ENCODE data around the gene UBE2C.

Gene UBE2C

DNA sequence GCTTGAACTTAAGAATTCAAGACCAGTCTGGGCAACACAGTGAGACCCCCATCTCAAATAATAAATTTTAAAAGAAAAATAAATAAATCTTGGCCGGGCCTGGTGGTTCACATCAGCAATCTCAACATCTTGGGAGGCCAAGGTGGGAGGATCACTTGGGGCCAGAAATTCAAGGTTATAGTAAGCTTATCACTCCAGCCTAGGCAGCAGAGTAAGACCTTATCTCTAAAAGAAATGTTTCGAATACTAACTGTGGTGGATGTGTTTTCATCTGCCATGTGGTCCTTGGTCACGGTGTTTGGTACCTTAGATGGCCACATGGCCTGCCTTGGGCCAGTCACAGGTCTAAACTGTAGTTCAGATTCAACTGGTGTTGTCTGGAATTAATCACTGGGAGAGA is 5.8 kb downstream of the UBE2C start:
- TF ChIP-seq, protein P1, sequence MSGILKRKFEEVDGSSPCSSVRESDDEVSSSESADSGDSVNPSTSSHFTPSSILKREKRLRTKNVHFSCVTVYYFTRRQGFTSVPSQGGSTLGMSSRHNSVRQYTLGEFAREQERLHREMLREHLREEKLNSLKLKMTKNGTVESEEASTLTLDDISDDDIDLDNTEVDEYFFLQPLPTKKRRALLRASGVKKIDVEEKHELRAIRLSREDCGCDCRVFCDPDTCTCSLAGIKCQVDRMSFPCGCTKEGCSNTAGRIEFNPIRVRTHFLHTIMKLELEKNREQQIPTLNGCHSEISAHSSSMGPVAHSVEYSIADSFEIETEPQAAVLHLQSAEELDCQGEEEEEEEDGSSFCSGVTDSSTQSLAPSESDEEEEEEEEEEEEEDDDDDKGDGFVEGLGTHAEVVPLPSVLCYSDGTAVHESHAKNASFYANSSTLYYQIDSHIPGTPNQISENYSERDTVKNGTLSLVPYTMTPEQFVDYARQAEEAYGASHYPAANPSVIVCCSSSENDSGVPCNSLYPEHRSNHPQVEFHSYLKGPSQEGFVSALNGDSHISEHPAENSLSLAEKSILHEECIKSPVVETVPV (CRISPR knock-in tag; IDR thresholded peaks at IDR 0.05), result no peak
- no peak for TF ChIP-seq SNAI2 (CRISPR knock-in tag; IDR thresholded peaks at IDR 0.05)
- no peak for TF ChIP-seq ISL1 (CRISPR knock-in tag; IDR thresholded peaks at IDR 0.05)
- no peak for TF ChIP-seq ARNTL (CRISPR knock-in tag; IDR thresholded peaks at IDR 0.05; ENCODE audit: borderline replicate concordance, low read depth)
- TF ChIP-seq, protein P2, sequence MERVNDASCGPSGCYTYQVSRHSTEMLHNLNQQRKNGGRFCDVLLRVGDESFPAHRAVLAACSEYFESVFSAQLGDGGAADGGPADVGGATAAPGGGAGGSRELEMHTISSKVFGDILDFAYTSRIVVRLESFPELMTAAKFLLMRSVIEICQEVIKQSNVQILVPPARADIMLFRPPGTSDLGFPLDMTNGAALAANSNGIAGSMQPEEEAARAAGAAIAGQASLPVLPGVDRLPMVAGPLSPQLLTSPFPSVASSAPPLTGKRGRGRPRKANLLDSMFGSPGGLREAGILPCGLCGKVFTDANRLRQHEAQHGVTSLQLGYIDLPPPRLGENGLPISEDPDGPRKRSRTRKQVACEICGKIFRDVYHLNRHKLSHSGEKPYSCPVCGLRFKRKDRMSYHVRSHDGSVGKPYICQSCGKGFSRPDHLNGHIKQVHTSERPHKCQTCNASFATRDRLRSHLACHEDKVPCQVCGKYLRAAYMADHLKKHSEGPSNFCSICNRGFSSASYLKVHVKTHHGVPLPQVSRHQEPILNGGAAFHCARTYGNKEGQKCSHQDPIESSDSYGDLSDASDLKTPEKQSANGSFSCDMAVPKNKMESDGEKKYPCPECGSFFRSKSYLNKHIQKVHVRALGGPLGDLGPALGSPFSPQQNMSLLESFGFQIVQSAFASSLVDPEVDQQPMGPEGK (CRISPR knock-in tag; IDR thresholded peaks at IDR 0.05; ENCODE audit: borderline replicate concordance), result no peak
- TF ChIP-seq, protein P3, sequence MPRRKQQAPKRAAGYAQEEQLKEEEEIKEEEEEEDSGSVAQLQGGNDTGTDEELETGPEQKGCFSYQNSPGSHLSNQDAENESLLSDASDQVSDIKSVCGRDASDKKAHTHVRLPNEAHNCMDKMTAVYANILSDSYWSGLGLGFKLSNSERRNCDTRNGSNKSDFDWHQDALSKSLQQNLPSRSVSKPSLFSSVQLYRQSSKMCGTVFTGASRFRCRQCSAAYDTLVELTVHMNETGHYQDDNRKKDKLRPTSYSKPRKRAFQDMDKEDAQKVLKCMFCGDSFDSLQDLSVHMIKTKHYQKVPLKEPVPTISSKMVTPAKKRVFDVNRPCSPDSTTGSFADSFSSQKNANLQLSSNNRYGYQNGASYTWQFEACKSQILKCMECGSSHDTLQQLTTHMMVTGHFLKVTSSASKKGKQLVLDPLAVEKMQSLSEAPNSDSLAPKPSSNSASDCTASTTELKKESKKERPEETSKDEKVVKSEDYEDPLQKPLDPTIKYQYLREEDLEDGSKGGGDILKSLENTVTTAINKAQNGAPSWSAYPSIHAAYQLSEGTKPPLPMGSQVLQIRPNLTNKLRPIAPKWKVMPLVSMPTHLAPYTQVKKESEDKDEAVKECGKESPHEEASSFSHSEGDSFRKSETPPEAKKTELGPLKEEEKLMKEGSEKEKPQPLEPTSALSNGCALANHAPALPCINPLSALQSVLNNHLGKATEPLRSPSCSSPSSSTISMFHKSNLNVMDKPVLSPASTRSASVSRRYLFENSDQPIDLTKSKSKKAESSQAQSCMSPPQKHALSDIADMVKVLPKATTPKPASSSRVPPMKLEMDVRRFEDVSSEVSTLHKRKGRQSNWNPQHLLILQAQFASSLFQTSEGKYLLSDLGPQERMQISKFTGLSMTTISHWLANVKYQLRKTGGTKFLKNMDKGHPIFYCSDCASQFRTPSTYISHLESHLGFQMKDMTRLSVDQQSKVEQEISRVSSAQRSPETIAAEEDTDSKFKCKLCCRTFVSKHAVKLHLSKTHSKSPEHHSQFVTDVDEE (CRISPR knock-in tag; IDR thresholded peaks at IDR 0.05), result no peak
- TF ChIP-seq, protein P4, sequence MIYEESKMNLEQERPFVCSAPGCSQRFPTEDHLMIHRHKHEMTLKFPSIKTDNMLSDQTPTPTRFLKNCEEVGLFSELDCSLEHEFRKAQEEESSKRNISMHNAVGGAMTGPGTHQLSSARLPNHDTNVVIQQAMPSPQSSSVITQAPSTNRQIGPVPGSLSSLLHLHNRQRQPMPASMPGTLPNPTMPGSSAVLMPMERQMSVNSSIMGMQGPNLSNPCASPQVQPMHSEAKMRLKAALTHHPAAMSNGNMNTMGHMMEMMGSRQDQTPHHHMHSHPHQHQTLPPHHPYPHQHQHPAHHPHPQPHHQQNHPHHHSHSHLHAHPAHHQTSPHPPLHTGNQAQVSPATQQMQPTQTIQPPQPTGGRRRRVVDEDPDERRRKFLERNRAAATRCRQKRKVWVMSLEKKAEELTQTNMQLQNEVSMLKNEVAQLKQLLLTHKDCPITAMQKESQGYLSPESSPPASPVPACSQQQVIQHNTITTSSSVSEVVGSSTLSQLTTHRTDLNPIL (CRISPR knock-in tag; IDR thresholded peaks at IDR 0.05; ENCODE audit: low read depth), result no peak
- TF ChIP-seq ZC3H10 (CRISPR knock-in tag; IDR thresholded peaks at IDR 0.05), result no peak
- no peak for TF ChIP-seq TOX (CRISPR knock-in tag; IDR thresholded peaks at IDR 0.05; ENCODE audit: borderline replicate concordance)
- no peak for TF ChIP-seq RARB (CRISPR knock-in tag; IDR thresholded peaks at IDR 0.05)
- no peak for TF ChIP-seq GLIS3 (CRISPR knock-in tag; IDR thresholded peaks at IDR 0.05)
- no peak for TF ChIP-seq TCF4 (CRISPR knock-in tag; IDR thresholded peaks at IDR 0.05; ENCODE audit: borderline replicate concordance)
- no peak for TF ChIP-seq ZFP30 (CRISPR knock-in tag; IDR thresholded peaks at IDR 0.05)
- TF ChIP-seq, protein P5, sequence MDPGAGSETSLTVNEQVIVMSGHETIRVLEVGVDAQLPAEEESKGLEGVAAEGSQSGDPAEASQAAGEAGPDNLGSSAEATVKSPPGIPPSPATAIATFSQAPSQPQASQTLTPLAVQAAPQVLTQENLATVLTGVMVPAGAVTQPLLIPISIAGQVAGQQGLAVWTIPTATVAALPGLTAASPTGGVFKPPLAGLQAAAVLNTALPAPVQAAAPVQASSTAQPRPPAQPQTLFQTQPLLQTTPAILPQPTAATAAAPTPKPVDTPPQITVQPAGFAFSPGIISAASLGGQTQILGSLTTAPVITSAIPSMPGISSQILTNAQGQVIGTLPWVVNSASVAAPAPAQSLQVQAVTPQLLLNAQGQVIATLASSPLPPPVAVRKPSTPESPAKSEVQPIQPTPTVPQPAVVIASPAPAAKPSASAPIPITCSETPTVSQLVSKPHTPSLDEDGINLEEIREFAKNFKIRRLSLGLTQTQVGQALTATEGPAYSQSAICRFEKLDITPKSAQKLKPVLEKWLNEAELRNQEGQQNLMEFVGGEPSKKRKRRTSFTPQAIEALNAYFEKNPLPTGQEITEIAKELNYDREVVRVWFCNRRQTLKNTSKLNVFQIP (CRISPR knock-in tag; IDR thresholded peaks at IDR 0.05; ENCODE audit: borderline replicate concordance, low read depth), result no peak
- TF ChIP-seq ZNF8 (CRISPR knock-in tag; IDR thresholded peaks at IDR 0.05), result no peak
- TF ChIP-seq PPARA (CRISPR knock-in tag; IDR thresholded peaks at IDR 0.05; ENCODE audit: borderline replicate concordance), result no peak
- no peak for TF ChIP-seq ZNF565 (CRISPR knock-in tag; conservative IDR thresholded peaks at IDR 0.05; ENCODE audit: low read depth)
- no peak for ATAC-seq

DNA sequence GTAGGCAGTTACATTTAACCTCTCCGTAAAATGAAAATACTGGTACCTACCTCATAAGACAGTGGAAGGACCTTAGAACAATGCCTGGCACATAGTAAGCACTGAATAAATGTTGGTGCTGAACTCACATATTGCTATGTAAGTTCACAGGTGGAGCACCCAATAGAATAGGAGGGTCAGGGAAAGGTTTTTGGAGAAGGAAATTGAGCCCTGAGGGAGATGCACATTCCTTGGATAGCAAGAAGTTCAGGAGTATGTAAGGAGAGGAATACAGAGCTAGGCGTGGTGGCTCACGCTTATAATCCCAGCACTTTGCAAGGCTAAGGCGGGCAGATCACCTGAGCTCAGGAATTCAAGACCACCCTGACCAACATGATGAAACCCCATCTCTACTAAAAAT is 7.0 kb downstream of the UBE2C start:
- ATAC-seq, result no peak
- TF ChIP-seq GLIS3 (CRISPR knock-in tag; IDR thresholded peaks at IDR 0.05) (no peak), BACH2 (CRISPR knock-in tag; IDR thresholded peaks at IDR 0.05; ENCODE audit: borderline replicate concordance) (no peak), ZFP30 (CRISPR knock-in tag; IDR thresholded peaks at IDR 0.05) (no peak), ARNTL (CRISPR knock-in tag; IDR thresholded peaks at IDR 0.05; ENCODE audit: borderline replicate concordance, low read depth) (no peak), ZFP3 (CRISPR knock-in tag; IDR thresholded peaks at IDR 0.05) (no peak), OSR1 (CRISPR knock-in tag; IDR thresholded peaks at IDR 0.05) (no peak), TOX (CRISPR knock-in tag; IDR thresholded peaks at IDR 0.05; ENCODE audit: borderline replicate concordance) (no peak), ZNF565 (CRISPR knock-in tag; conservative IDR thresholded peaks at IDR 0.05; ENCODE audit: low read depth) (no peak), ZNF8 (CRISPR knock-in tag; IDR thresholded peaks at IDR 0.05) (no peak), SNAI2 (CRISPR knock-in tag; IDR thresholded peaks at IDR 0.05) (no peak), TCF4 (CRISPR knock-in tag; IDR thresholded peaks at IDR 0.05; ENCODE audit: borderline replicate concordance) (no peak), ESRRG (CRISPR knock-in tag; IDR thresholded peaks at IDR 0.05) (no peak)
- TF ChIP-seq, protein P2 (CRISPR knock-in tag; IDR thresholded peaks at IDR 0.05; ENCODE audit: borderline replicate concordance), result no peak
- TF ChIP-seq, protein P5 (CRISPR knock-in tag; IDR thresholded peaks at IDR 0.05; ENCODE audit: borderline replicate concordance, low read depth), result no peak
- TF ChIP-seq, protein P3 (CRISPR knock-in tag; IDR thresholded peaks at IDR 0.05), result no peak
- TF ChIP-seq, protein P4 (CRISPR knock-in tag; IDR thresholded peaks at IDR 0.05; ENCODE audit: low read depth), result no peak

All from SK-N-SH treated with all-trans-retinoic acid at 6 μM for 48 hours (cell line).